ENCODE results near the gene PM20D1. TPM values are rescaled to one million over a fixed set of nuclear protein-coding genes. Genes with fewer than 3 reads are reported as not detected.

Gene PM20D1
- total RNA-seq, 4 donors from 2014 or later, result not detected

DNA sequence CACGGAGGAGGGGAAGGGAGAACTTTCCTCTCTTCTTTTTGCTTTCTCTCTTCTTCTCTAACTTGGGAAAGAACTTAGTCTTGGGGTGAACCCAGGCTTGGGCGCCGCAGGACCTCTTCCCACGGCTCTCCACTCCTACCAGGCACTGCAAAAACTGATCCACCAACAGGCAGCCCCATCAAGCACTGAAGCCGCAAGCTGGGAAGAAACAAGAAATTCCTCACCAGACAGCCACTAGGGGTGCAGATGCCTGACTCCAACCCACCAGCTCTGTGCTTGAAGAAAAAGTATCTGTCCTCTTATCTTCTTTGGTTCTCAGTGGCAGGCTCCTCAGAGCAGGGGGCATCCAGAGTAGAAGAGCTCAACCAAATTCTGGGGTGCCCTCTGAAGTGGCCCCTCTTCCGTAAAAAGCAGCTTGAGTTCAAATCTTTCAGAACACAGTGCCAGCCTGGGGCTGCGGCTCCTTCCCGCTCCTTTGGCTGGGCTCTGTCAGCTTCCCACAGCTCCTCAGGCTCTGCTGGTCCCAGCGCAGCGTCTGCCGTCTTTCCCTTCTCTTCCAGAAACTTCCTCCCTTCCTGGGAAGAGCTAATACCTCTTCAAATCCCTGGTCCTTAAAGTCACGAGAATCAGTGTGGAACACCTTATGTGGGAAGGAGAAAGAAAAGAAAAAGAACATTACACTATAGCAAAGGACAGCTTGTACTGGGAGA lies 39.3 kb downstream of the PM20D1 start:
- intact Hi-C loops (cut with DNase I; ENCODE audit: low total_unique reads), result no loop called here
- in situ Hi-C loops (cut with MboI; ENCODE audit: low pct_ligation_motif_present in 1 of 4, low pct_unique_long_range_greater_than_20kb in 1 of 4, low sequenced_read_pairs in 3 of 4), result no loop called here
- no peaks in the 10 kb centered on the region for H3K27me3 ChIP-seq
- no peaks in the 10 kb centered on the region for H3K9me3 ChIP-seq
- no peaks in the 10 kb centered on the region for H3K36me3 ChIP-seq
- TF ChIP-seq POLR2AphosphoS5 (IDR thresholded peaks at IDR 0.05) (no peak), POLR2A (IDR thresholded peaks at IDR 0.05) (no peak), EP300 (IDR thresholded peaks at IDR 0.05; ENCODE audit: low read depth) (no peak)
- TF ChIP-seq, protein P1, sequence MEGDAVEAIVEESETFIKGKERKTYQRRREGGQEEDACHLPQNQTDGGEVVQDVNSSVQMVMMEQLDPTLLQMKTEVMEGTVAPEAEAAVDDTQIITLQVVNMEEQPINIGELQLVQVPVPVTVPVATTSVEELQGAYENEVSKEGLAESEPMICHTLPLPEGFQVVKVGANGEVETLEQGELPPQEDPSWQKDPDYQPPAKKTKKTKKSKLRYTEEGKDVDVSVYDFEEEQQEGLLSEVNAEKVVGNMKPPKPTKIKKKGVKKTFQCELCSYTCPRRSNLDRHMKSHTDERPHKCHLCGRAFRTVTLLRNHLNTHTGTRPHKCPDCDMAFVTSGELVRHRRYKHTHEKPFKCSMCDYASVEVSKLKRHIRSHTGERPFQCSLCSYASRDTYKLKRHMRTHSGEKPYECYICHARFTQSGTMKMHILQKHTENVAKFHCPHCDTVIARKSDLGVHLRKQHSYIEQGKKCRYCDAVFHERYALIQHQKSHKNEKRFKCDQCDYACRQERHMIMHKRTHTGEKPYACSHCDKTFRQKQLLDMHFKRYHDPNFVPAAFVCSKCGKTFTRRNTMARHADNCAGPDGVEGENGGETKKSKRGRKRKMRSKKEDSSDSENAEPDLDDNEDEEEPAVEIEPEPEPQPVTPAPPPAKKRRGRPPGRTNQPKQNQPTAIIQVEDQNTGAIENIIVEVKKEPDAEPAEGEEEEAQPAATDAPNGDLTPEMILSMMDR (IDR thresholded peaks at IDR 0.05), result no peak
- 89 to 95% methylated on average over 7 to 12 of the region's 12 CpGs for WGBS, 2 donors (ENCODE audit: low coverage in 1 of 2)
- DNase-seq, result no peak
- H3K4me1 ChIP-seq, result peaks cover 16 to 39% (median 21%) of the 10 kb centered on the region in 4 donors
- no peak overlapping the region for H3K4me3 ChIP-seq
- no peak overlapping the region for H3K27ac ChIP-seq

DNA sequence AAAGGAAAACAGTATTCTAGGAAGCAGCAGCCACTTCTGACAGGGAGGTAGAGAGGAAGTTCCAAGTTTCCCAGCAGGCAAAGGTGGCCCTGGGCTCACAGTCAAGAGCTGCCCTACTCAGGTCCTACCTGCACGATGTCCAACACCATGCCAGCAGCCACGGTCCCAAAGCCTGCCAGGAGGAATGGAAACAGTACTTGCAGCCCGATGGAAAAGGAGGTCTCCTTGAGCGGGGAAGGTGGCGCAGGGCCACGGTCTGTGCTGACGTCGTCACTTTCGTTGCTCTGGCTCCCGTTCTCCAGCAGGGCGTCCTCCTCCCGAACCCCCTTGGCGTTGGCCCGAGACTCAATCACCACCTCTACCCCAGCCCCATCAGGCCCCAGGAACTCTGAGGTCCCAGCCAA lies 40.0 kb downstream of the PM20D1 start:
- in situ Hi-C loops (cut with MboI; ENCODE audit: low pct_ligation_motif_present in 1 of 4, low pct_unique_long_range_greater_than_20kb in 1 of 4, low sequenced_read_pairs in 3 of 4) (no loop called here), intact Hi-C loops (cut with DNase I; ENCODE audit: low total_unique reads) (no loop called here)
- no peak overlapping the region for H3K4me3 ChIP-seq

DNA sequence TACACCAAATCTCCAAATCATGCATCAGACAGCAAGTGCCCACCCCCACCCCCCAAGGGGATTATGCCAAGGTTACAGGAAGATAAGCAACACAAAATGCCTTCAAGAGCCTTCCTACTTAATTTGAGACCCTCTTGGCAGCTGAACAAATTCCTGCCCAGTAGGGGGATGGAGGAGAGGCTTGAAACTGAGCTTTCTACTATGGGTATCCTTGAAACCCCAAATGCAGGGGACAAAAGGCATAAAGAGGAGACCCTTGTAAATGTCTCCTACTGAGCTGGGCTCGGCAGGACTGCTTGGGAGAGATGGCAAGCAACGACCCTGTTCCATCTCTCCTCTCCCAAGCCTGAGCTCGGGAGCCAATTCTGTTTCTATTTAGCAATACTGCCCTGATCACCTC lies 40.5 kb downstream of the PM20D1 start:
- WGBS, 2 donors (ENCODE audit: low coverage in 1 of 2), result 82% methylated on average over 3 of the region's 3 CpGs; no CpG with 5 or more reads in 1 of the 2 donors
- intact Hi-C loops (cut with DNase I; ENCODE audit: low total_unique reads), result no loop called here
- TF ChIP-seq EP300 (IDR thresholded peaks at IDR 0.05; ENCODE audit: low read depth), result no peak
- no peak for TF ChIP-seq POLR2AphosphoS5 (IDR thresholded peaks at IDR 0.05)
- TF ChIP-seq, protein P1 (IDR thresholded peaks at IDR 0.05), result no peak
- TF ChIP-seq POLR2A (IDR thresholded peaks at IDR 0.05), result no peak
- Histone ChIP-seq H3K36me3 (no peaks in the 10 kb centered on the region), H3K4me3 (no peak overlapping the region), H3K9me3 (no peaks in the 10 kb centered on the region), H3K27me3 (no peaks in the 10 kb centered on the region), H3K27ac (no peak overlapping the region), H3K4me1 (peaks cover 16 to 46% (median 25%) of the 10 kb centered on the region in 4 donors)
- in situ Hi-C loops (cut with MboI; ENCODE audit: low pct_ligation_motif_present in 1 of 4, low pct_unique_long_range_greater_than_20kb in 1 of 4, low sequenced_read_pairs in 3 of 4), result no loop called here
- no peak for DNase-seq

More for the DNA sequence above, 40.0 kb downstream of the PM20D1 start:
- 92% methylated on average over 14 of the region's 14 CpGs; no CpG with 5 or more reads in 1 of the 2 donors for WGBS, 2 donors (ENCODE audit: low coverage in 1 of 2)
- H3K36me3 ChIP-seq, result no peaks in the 10 kb centered on the region
- peaks cover 16 to 46% (median 24%) of the 10 kb centered on the region in 4 donors for H3K4me1 ChIP-seq
- no peak for DNase-seq
- H3K27ac ChIP-seq, result no peak overlapping the region
- H3K27me3 ChIP-seq, result no peaks in the 10 kb centered on the region
- no peaks in the 10 kb centered on the region for H3K9me3 ChIP-seq
- no peak for TF ChIP-seq POLR2AphosphoS5 (IDR thresholded peaks at IDR 0.05)
- TF ChIP-seq, protein P1 (IDR thresholded peaks at IDR 0.05), result no peak
- no peak for TF ChIP-seq EP300 (IDR thresholded peaks at IDR 0.05; ENCODE audit: low read depth)
- no peak for TF ChIP-seq POLR2A (IDR thresholded peaks at IDR 0.05)

DNA sequence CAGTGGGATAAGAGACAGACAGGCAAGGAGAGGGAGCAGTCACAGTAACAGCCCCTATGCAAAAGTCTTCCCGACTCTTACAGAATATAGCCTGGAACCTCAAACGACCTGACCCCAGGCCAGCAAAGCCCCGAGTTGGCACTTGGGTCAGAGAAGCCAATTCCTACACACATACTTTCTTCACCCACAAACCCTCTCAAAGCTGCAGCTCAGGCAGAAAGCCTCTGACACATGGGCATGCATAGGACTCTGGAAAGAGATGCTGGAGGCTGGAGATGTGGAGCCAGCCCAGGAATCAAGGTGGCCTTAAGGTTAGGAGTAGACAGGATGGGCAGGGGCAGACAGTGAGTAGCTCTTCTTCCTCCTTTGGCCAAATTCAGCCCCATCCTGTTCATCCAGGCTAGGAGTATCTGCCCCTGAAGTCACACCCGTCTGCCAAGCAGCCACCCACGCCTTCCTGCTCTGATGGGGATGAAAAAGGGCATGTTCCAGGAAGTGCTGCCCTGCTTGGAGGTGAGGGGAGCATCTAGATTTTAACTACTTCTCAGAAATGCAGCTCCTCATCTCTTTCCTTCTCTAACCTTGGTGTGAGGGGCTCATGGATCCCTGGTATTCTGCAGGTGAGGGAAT lies 44.7 kb downstream of the PM20D1 start:
- WGBS, 2 donors (ENCODE audit: low coverage in 1 of 2), result 60 to 68% methylated on average over 2 to 5 of the region's 5 CpGs
- Histone ChIP-seq H3K9me3 (no peaks in the 10 kb centered on the region), H3K4me1 (peaks cover 7 to 24% (median 14%) of the 10 kb centered on the region in 4 donors), H3K36me3 (no peaks in the 10 kb centered on the region), H3K27me3 (no peaks in the 10 kb centered on the region), H3K27ac (no peak overlapping the region), H3K4me3 (no peak overlapping the region)
- intact Hi-C loops (cut with DNase I; ENCODE audit: low total_unique reads) (no loop called here), in situ Hi-C loops (cut with MboI; ENCODE audit: low pct_ligation_motif_present in 1 of 4, low pct_unique_long_range_greater_than_20kb in 1 of 4, low sequenced_read_pairs in 3 of 4) (no loop called here)
- no peak for DNase-seq
- TF ChIP-seq EP300 (IDR thresholded peaks at IDR 0.05; ENCODE audit: low read depth) (no peak), POLR2A (IDR thresholded peaks at IDR 0.05) (no peak), POLR2AphosphoS5 (IDR thresholded peaks at IDR 0.05) (no peak)
- TF ChIP-seq, protein P1 (IDR thresholded peaks at IDR 0.05), result no peak
